ENCODE measurements around the gene KHDC4.

KHDC4 gene

DNA sequence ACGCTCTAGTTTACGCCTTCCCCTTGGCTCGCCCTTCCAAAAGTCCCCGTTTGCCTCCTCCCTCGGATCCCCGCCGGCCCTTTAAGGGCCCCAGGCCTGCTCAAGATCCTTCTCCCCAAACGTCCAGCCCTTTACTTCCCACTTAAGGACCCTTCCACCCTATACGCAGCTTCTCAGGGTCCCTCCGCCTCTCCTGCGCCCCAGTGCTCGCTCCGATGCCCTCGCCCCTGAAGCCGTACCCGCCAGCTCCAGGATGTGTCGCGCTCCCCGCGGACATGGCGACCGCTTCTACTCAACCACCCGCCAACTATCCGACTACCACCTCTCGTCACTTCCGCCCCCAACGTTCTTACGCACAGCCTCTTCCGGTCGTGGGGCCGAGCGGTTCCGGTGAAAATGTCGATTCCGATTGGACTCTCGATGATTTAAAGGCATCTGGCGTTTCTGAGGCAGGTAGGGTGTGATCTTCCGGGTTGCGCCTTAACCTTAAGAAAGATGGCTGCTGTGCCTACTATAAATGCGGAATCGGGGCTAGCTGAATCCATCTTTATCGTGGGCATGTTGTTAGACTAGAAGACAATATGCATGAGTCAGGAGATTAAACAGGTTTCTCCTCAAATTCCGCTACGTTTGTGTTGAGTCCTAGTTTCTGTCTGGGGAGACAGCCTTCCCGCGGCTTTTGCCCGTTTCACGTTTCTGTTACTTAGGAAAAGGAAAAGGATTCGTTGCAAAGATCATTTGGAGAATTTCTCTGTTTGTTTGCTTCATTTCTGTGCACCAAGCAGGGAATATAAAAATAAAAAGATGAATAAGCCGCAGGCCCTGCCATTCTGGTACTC, at the start of gene KHDC4:
Gene KHDC4 (minus strand): TSS at position 317 of the 839 bp plus-strand sequence. CDS start 40 bp downstream, at position 277.
- peak; percentile 84 for DNase-seq (ENCODE audit: low read depth)

DNA sequence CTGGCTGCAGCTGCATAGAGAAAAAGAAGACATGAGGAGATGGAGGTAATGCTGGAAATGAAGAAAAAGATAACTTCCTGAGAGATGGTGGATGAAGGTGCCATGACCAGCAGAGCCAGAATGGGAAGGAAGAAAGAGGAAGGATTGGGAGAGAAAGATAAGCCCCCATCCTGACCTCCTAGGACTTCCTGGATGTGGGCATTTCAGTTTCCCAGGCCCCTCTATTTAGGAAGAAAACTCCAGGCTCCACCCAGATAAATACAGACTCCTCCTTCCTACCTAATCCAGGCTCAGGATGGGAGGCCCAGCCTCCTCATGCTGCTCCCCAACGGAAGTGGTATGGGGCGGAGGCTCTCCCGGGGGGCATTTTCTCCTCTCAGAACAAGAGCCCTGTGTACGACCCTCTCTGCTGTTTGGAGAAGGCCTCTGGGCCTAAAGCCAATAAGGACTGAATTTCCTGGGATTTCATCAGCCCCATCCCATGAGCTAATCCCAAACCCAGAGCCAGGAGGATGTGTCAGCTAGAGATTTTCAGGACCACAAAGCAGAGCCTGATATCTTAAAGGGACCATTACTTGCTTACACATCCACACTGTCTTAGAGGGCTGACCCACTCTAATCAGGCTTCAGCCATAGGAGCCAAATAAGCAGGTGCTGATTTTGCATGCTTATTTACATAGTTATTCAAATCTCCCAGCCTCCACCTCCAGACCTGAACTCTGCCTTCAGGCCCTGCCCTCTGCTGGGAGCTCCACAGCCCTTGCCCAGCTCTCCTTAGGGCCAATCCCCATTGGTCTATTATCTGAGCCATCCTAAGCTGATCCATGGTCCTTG, 49.2 kb upstream of the KHDC4 start:
- no peak for DNase-seq (ENCODE audit: low read depth)

DNA sequence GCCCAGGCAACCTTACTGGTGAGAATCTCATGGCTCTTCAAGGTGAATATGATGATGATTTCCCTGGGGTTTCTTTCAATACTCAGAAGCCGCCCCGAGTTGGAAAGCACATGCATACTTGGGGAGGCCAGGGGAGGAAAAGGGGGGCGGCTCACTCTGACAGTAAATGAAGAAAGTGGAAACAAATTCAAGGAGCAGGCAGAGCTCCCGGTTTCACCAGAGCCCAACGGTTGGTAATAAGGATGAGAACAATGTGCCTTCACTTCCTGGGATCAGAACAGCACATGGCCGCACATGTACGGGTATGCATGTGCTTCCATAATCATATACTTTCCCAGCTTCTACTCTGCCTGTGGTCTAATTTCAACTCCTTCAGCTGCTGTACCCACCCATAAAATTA, 47.9 kb upstream of the KHDC4 start:
- DNase-seq (ENCODE audit: low read depth) = no peak

DNA sequence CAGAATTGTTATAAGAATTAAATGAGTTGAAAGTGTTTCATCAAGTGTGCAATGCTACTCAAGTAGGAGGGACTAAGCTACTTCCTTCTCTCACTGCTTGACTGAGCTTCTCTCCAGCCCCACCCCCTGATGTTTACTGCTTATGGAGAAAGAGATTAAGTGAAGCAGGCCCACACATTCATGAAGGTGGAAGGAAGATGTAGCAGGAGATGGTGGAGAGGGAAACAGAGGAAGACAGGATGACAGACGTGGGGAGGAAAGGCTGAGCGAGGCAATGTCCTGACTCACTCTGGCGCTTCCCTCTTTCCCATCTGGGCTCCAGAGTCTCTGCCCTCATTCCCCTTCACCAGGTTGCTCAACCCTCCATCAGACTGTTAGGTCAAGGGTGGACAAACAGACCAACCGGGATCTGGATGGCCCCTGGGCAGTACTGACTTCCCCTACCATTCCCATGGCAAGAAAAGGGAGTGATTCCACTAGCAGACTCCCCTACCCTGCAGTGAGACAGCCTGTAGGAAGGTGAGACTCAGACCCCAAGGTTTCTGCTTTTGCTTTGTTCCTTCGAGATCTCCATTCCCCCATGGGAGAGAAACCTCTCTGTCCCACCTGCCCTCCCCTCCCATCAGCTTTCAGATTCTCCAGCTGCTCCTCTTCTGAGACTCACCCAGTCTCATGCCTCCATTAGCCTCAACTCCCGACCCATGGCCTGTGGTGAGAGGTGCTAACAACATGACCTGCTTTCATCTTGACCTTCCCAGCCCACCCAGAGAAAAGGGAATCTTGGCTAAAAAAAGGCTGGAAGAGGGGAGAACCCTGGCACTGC, 47.3 kb upstream of the KHDC4 start:
- no peak for DNase-seq (ENCODE audit: low read depth)

DNA sequence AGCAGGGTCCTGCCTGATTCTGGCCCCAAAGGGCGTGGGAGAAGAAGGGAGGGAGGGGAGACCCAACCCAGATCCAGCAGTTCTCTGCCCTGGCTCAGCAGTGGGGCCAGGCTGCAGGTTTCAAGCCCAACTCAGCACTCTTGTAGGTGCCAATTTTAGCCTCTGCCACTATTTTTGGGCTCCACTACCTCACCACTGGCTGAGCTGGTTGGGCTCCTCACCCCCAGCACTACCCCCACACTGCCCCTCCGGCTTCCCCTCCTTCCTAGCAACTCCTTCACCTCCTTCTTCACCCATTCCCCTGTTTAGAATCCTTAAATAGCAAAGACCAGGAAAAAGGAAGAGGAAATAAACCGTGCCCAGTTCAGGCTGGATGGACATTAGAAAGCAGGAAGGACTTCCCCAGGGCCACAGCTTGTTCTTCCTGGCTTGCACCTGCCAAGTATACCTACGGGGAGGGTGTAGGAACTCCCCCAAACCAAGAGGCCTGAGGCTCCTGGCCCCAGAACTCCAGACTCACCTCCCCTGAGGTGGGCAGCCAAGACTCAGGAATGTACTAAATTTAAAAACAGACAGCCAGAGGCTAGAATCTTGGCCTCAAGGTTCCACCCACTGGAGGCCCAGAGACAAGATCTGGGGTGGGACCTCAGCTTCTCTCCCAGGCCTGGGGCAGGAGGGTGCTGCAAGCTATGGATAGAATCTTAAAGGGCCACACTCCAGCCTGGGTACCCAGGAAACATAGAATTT, 45.6 kb upstream of the KHDC4 start:
- no peak for DNase-seq (ENCODE audit: low read depth)

DNA sequence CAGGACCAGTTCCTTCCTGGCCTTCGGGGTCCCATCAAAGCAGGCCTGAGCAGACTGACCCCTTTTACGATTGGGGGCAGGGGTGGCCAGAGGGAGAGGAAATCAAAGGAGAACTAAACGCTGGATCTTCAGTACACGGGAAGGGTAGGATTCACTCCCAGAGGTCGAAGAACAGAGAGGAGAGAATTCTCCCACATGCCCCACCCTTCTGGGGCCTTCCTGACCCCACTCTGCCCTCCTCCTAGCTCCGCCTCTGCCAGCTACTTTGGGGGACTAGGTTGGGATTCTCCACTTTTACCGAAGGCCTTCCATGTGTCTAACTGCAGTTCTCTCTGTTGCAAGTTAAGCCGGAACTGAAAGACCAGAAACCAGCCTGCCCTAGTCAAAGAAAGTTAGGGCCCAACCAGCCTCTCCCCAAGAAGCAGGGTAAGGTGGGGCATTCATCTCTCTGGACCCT, 44.8 kb upstream of the KHDC4 start:
- DNase-seq (ENCODE audit: low read depth) = no peak

DNA sequence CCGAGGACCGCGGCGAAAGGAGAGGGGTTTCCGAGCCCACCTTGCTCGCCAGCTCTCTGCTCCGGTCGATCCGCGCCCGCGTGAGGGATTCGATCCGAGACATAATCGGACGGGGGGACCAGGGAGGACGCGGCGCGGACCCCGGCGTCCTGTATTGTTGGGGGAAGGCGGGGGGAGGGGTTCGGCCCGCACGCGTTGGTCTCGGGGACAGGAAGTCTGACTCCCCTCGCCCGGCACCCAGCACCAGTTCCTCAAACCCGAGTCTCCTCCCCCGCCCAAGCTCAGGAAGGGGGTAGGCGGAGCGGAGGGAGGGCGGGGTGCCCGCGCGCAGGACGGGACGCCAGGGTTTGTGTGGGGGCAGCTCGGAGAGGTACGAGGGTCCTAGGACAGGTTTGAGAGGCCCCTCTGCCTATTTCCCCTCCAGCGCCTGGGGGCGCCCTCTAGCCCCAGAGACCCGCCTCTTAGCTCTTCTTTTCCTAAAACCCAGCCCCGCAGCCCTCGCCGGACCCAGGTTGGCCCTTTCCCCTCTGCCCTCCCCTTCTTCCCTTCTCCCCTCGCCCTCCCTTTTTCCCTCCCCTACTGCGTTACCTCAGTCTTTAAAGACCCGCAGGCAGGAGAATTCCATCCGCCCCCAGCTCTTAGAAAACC, 44.2 kb upstream of the KHDC4 start, which contains the start of gene ARHGEF2:
Gene ARHGEF2 (minus strand): TSS at position 223 of the 648 bp plus-strand sequence. CDS start 120 bp downstream, at position 103.
- peak; percentile 79 for DNase-seq (ENCODE audit: low read depth)

DNA sequence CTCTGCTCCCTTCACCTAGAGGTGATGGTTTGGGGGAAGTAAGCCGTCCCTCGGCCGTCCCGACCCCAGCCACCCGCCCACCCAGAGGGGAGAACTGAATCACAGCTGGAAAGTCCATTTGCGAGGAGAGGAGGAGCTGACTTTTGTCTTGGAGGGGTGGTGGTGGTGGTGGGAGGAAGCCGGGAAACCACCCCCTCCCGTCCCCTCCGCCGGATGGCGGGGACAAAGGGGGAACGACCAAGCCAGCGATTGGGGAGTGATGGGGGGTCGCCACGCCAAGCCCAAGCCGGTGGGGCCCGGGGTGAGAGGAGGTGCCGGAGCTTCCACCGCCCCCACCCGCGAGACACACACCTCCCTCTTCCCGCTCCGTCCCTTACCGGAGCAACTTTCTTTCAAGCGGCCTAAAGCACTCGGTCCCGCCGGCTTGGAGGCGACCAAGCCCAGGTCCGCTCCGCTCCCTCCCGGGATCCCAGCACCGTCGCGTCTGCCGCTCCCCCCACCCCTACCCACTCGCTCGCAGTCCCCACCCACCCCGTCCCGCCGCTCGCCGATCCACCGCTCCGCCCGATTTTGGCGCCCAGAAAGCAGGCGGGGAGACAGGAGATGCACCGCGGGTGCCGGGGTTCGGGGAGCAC, 43.6 kb upstream of the KHDC4 start:
- DNase-seq (ENCODE audit: low read depth) = peak; percentile 66

DNA sequence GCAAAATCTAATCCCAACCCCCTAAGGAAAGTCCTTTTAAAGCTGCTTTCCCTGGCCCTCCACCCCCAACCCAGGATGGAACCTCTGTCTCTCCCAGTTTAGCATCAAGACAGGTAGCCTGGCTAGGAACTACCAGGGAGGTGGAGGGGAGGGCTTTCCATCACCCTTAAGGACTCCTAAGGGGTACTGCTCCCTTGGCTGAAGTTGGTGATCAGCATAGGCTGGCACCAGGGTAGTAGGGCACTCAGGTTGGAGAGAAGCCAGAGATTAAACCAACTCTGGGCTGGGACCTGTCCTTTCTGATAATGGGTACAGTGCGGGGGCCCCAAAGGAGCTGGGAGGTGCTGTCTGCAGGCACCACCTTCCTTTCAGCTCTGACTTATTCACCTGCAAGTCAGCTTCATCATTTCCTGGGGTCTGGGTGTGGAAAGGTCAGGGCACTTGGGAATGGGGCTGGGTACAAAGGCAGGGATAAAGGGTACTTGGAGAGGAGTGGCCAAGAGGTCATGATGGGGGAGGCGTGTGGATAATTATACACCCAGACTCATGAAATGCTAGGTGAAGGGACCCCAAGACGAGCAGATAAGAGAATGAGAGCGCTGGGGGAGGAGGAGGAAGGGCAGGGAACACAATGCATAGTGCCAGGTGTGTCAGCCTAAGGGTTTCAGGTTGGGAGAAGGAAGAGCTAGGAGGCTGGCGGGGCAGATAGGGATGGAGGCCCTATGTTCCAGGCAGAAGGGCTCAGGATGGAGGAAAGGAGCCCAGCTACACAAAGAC, 42.9 kb upstream of the KHDC4 start:
- no peak for DNase-seq (ENCODE audit: low read depth)

DNA sequence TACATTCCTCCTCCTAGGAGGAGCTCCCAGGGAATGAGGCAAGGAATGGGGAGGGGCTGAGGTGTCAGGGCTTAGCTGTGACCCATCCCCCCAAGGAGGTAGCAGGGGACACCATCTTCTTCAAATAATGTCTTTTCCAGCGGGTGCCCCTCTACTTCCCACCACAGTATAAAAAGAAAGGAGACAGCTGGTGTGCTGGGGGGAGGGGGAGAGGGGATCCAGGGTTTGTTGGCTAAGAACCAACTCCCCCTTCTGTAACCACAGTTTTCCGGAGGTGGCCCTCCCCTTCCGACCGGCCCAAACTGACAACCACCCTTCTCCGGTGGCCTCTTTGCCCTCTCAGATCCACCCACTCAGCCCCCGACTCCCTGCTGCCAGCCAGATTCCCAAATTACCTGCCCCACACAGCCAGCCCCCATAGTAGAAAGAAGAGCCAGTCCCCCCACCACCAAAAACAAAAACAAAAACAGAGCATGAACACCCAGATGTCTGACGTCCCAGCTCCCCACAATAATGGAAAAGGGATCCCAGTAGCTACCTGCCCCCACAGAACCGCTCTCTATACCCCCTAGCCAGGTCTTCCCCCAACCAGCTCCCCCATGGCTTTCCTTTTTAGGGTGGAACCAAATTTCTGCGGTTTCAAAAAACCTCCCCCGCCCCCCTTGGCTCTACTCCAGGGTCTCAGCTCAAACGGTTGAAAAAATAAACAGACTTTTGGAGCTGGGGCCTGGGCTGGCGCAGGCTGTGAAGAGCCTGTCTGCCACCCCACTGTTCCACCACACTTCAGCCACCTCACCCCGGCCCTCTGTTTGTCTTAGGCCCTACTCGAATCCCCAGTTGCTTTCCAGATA, 42.1 kb upstream of the KHDC4 start:
- DNase-seq (ENCODE audit: low read depth) = peak; percentile 64

DNA sequence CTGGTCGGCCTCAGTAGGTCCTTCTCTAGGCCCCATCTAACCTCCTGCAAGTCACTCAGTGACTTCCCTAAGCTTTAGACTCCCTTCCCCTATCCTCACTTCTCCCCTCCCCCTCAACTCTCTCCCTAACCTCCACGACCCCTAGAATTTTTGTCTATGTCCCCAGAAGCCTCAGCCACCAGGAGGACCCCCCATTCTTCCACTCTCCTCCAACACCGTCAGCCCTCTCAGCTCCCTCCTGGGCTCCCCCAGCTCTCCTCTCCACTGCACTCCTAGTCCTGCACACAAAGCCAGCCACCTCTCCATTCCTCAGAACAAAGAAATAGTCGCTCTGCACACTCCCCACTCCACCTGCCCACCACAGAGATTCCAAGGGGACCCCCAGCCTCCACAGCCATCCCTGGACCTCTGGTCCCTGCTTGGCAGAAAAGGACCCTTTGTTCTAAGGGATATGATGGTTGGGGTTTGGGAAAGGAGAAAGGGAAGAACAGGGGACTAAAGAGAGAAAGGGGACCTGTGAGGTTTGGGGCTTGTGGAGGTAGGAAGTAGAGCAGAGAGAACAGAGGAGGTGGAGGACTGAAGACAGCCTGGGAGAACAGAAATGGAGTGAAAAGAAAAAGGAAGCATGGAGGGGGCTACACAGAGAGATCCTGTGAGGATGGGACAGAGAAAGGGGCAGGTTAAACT, 41.3 kb upstream of the KHDC4 start:
- DNase-seq (ENCODE audit: low read depth) = no peak

DNA sequence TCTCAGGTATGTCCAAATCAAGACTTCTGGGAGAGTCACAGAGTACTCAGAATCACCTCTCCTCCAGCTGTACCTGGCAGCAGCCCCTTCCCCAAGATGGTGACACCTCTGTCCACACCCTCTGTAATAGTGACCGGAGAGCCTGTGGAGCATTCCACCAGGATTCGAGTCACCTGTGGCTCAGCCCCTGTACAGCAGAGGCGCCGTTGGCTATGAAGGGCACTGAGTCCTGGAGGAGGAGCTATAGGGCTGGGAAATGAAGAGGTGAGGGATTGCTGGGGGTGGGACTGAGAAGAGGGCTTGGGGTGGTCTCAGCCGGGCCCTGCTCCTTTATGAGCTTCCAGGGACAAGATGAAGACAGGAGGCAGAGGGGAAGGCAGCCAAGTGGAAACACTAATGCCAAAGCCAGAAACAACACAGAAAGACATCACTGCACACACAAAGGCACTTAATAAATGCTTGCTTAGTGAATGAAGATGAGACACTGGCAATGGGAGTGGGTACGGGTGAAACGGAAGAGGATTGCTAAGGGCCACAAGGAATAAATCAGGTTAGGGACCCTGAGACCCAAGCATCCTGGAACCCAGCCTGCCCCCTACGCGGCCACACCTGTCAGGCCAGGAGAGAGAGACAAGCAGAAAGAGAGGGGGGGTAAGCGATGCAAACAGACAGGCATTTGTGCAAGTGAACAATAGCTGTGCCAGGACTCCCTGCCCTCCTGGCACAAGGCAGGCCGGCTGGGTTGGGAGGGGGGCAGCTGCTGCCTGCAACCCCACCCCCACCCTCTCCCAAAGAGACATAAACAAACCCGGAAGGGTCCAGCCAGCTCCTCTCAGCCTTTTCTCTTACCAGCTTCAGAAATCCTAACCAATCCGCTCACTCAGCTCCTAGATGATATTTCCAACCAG, 40.2 kb upstream of the KHDC4 start:
- no peak for DNase-seq (ENCODE audit: low read depth)

DNA sequence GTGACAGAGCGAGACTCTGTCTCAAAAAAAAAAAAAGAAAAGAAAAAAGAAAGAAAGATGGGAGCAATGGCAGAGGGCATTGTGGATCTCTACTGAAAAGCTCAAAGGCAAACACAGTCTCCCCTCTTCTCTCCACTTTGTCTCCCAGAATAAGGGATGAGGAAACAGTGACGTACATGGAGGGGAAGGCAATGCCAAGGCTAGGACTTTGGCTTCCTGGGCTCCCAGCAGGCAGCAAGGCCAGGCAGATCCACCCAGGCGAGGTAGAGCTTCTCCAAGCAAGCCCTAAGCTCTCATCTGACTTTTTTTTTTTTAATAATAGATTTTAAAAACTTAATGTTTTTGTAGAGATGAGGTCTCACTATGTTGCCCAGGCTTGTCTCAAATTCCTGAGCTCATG, 39.5 kb upstream of the KHDC4 start:
- DNase-seq (ENCODE audit: low read depth) = no peak

DNA sequence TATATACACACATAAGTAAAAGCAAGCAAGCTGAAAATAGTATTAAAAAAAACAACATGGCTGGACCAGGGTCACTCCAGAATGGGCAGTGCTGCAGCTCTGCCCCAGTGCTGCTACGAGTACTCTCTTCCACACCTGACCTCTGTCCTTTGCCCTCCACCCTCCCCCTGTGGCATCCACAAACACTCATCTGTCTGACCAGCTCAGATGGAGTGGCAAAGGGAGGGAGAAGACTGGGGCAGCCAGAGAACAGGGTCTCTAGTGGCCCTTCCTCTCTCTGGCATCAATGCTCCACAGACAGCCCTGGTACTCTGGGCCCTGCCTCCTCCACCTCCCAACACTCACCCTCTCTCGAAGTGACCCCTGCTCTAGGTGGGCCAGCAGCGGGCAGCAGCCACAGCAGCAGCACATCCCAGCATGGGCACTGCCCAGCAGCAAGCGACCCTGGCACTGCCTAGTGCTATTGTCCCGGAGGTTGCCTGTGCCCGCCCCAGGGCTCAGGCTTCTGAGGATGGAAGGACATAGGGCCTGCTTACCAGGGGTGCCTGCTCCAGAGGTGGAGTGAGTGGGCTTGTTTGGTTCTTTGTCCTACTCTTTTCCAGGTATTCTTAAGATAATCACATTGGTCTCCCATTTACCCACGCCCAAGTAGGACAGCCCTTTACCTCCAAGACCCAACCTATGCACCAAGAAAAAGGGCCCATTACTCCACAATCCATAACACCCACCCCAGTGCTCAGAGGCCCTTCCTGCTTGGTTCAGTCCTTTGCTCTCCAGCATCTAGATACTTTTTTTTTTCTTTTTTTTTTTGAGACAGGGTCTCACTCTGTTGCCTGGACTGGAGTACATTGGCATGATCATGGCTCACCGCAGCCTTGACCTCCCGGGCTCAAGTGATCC, 37.9 kb upstream of the KHDC4 start:
- DNase-seq (ENCODE audit: low read depth) = no peak

DNA sequence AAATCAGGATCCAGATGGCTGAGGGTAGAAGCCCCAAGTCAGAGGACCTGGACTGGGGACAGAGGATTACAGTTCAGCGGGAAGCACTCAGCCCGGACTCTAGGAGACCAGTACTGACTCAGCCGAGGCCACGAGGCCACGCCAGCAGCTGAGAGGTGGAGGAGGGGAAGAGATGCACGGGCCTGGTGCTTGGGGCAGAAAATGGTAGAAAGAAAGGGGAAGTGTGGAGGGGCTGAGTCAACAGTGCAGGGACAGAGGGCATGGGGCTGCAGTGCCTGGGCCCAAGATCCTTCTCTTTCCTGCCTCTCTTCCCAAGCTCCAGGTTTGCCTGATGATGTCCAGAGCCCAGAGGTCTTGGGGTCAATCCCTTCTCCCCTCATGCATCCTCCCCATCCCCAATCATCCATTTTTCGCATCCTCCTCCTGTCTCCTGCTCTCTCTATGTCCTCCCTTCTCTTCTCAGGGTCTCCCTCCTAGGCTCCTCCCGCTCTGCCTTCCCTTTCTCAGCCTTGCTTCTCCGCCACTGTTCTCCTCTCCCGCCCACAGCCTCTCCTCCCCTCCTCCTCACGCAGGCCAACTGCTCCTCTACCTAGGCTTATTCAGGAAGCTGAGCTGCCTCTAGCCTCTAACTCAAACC, 36.4 kb upstream of the KHDC4 start:
- no peak for DNase-seq (ENCODE audit: low read depth)
